Esophagus squamous epithelium (tissue), 5 donors: ENCODE data around the gene ARHGAP26. TPM values are rescaled to one million over a fixed set of nuclear protein-coding genes. Genes with fewer than 3 reads are reported as not detected.

Source experiments
- DNase-seq: peaks from one replicate; lab custom pipeline; 2025; lab: John Stamatoyannopoulos, UW
- H3K27ac ChIP-seq, 4 donors: fragments of 200-600 bp; sonication (generic); one replicate each; pipeline ENCODE4 v1.5.1; 2016 to 2019; ENCODE audit warnings: mild to moderate bottlenecking in 1 of 4
- H3K27me3 ChIP-seq, 4 donors: fragments of 200-600 bp; sonication (generic); 1 replicate in 3 of 4; 2 replicates in 1 of 4; pipeline versions ENCODE4 v1.5.1 to v1.6.0; 2017 to 2021; ENCODE audit warnings: antibody characterized with exemption in 1 of 4
- H3K36me3 ChIP-seq, 3 donors: fragments of 200-600 bp; sonication (generic); one replicate each; pipeline ENCODE4 v1.5.1; 2016 to 2019
- H3K4me1 ChIP-seq, 3 donors: fragments of 200-600 bp; sonication (generic); one replicate each; pipeline ENCODE4 v1.5.1; 2017 to 2019
- H3K4me3 ChIP-seq, 4 donors: fragments of 200-600 bp; sonication (generic); 1 replicate in 3 of 4; 2 replicates in 1 of 4; pipeline ENCODE4 v1.5.1; 2016 to 2019; ENCODE audit warnings: mild to moderate bottlenecking in 2 of 4, moderate library complexity in 1 of 4
- H3K9me3 ChIP-seq, 3 donors: fragments of 200-600 bp; sonication (generic); one replicate each; pipeline ENCODE4 v1.5.1; 2016 to 2019
- CTCF ChIP-seq, 6 experiments: fragments of 450-650 bp in 4 of 6; fragments of 200-600 bp in 2 of 6; sonication (generic) in 2 of 6; IDR thresholded peaks; one replicate each; pipeline ENCODE4 v1.5.1; 2016 to 2019; ENCODE audit warnings: antibody characterized with exemption in 6 of 6, mild to moderate bottlenecking in 4 of 6, moderate library complexity in 4 of 6
- POLR2A ChIP-seq, 4 donors: fragments of 450-650 bp; IDR thresholded peaks; one replicate each; pipeline ENCODE4 v1.6.1; 2017; ENCODE audit warnings: antibody characterized with exemption in 4 of 4, mild to moderate bottlenecking in 4 of 4, moderate library complexity in 3 of 4
- WGBS, 2 donors: methylation state at CpG; one replicate each; pipeline ENCODE4 v1.1.5; 2018; 5-methylcytosine and 5-hydroxymethylcytosine counted together
- intact Hi-C: fragments of 100-400 bp; cut with DNase I; formaldehyde crosslinking; loops from one replicate; pipeline ENCODE4 v1.15.0; 2022
- total RNA-seq, 4 donors: library from RNA; depleted of rRNA; stranded (reverse); fragments of >200 nt; gene quantifications; one replicate each; pipeline ENCODE4 v1.1.0, GENCODE V29; 2016
- donor health status: DM: yes; HTN: yes; CAD: no.

Gene ARHGAP26
- total RNA-seq, 4 donors from 2014 or later: 4.4 to 18.7 (median 15.4) TPM

GRCh38 chr5:143268388-143268787 is 498.2 kb downstream of the ARHGAP26 start:
- no peaks in the 10 kb centered on the region for H3K4me1 ChIP-seq
- 94 to 100% methylated on average over 2 of the region's 2 CpGs for WGBS, 2 donors
- intact Hi-C loops: no loop called here
- no peak overlapping the region for H3K27ac ChIP-seq
- no peaks in the 10 kb centered on the region for H3K9me3 ChIP-seq
- no peaks in the 10 kb centered on the region for H3K36me3 ChIP-seq
- TF ChIP-seq POLR2A (IDR thresholded peaks at IDR 0.05) (no peak), CTCF (IDR thresholded peaks at IDR 0.05) (no peak)
- no peak for DNase-seq
- H3K4me3 ChIP-seq: no peak overlapping the region
- no peaks in the 10 kb centered on the region for H3K27me3 ChIP-seq

- Histone ChIP-seq H3K4me1 (no peaks in the 10 kb centered on the region), H3K27me3 (no peaks in the 10 kb centered on the region), H3K4me3 (no peak overlapping the region), H3K36me3 (no peaks in the 10 kb centered on the region), H3K27ac (no peak overlapping the region), H3K9me3 (no peaks in the 10 kb centered on the region)
- intact Hi-C loops: no loop called here
- no peak for DNase-seq
- 82 to 87% methylated on average over 2 of the region's 2 CpGs for WGBS, 2 donors
- TF ChIP-seq POLR2A (IDR thresholded peaks at IDR 0.05) (no peak), CTCF (IDR thresholded peaks at IDR 0.05) (no peak)
Observed at GRCh38 chr5:143271431-143271830, 501.3 kb downstream of the ARHGAP26 start.

GRCh38 chr5:143274952-143275351 is 504.8 kb downstream of the ARHGAP26 start:
- H3K4me3 ChIP-seq: no peak overlapping the region
- peaks cover 0 to 15% (median 0%) of the 10 kb centered on the region in 3 donors for H3K36me3 ChIP-seq
- no peaks in the 10 kb centered on the region for H3K4me1 ChIP-seq
- DNase-seq: no peak
- no peaks in the 10 kb centered on the region for H3K27me3 ChIP-seq
- no peaks in the 10 kb centered on the region for H3K9me3 ChIP-seq
- intact Hi-C loops: no loop called here
- TF ChIP-seq CTCF (IDR thresholded peaks at IDR 0.05) (no peak), POLR2A (IDR thresholded peaks at IDR 0.05) (no peak)
- 35 to 52% methylated on average over 1 of the region's 1 CpG for WGBS, 2 donors
- no peak overlapping the region for H3K27ac ChIP-seq

GRCh38 chr5:143275512-143276363 is 505.6 kb downstream of the ARHGAP26 start:
- Histone ChIP-seq H3K4me1 (no peaks in the 10 kb centered on the region), H3K9me3 (no peaks in the 10 kb centered on the region), H3K27ac (no peak overlapping the region), H3K4me3 (no peak overlapping the region), H3K27me3 (no peaks in the 10 kb centered on the region), H3K36me3 (peaks cover 0 to 18% (median 0%) of the 10 kb centered on the region in 3 donors)
- WGBS, 2 donors: 77 to 83% methylated on average over 6 of the region's 6 CpGs
- no peak for DNase-seq
- TF ChIP-seq POLR2A (IDR thresholded peaks at IDR 0.05): no peak
- no peak for TF ChIP-seq CTCF (IDR thresholded peaks at IDR 0.05)
- intact Hi-C loops: no loop called here

- DNase-seq: no peak
- WGBS, 2 donors: 88 to 95% methylated on average over 2 of the region's 2 CpGs
- H3K4me3 ChIP-seq: no peak overlapping the region
- intact Hi-C loops: no loop called here
- no peaks in the 10 kb centered on the region for H3K4me1 ChIP-seq
- H3K27me3 ChIP-seq: no peaks in the 10 kb centered on the region
- no peaks in the 10 kb centered on the region for H3K9me3 ChIP-seq
- no peak for TF ChIP-seq CTCF (IDR thresholded peaks at IDR 0.05)
- TF ChIP-seq POLR2A (IDR thresholded peaks at IDR 0.05): no peak
- H3K27ac ChIP-seq: no peak overlapping the region
- peaks cover 0 to 36% (median 0%) of the 10 kb centered on the region in 3 donors for H3K36me3 ChIP-seq
Observed at GRCh38 chr5:143277536-143277935, 507.4 kb downstream of the ARHGAP26 start.
